M059J (cell line): ENCODE data around the gene RPS6KA5. TPM values are rescaled to one million over a fixed set of nuclear protein-coding genes. Genes with fewer than 3 reads are reported as not detected.
"Not testable (repeated sequence)": the region's sequence is repeated elsewhere in the genome, so short reads cannot be mapped to it uniquely, and the experiment has no call there.

Experiments used
- DNase-seq: peaks from one replicate; pipeline ENCODE4 v3.0.0-alpha.2; 2012; ENCODE audit warnings: low read depth
- total RNA-seq: library from RNA; depleted of rRNA; stranded (reverse); fragments of >200 nt; shearing (Covaris generic); gene quantifications from 2 replicates; pipeline ENCODE4 v1.2.3, GENCODE V29; 2014

Gene RPS6KA5
- total RNA-seq, 1 experiment from 2014 or later, result 9.6 TPM

GRCh38 chr14:90837355-90837754, 223.1 kb downstream of the RPS6KA5 start:
- DNase-seq, result no peak

- no peak for DNase-seq
Observed at GRCh38 chr14:90836692-90837063, 223.8 kb downstream of the RPS6KA5 start.

GRCh38 chr14:90831821-90832220, 228.6 kb downstream of the RPS6KA5 start:
- DNase-seq, result no peak

- no peak for DNase-seq
Observed at GRCh38 chr14:90830931-90831701, 229.3 kb downstream of the RPS6KA5 start.

GRCh38 chr14:90829677-90830076, 230.8 kb downstream of the RPS6KA5 start:
- no peak for DNase-seq

- DNase-seq, result no peak
Observed at GRCh38 chr14:90828642-90829487, 231.6 kb downstream of the RPS6KA5 start.

- DNase-seq, result peak; percentile 85
Observed at GRCh38 chr14:90827919-90828610, 232.4 kb downstream of the RPS6KA5 start.

GRCh38 chr14:90823542-90823941, 236.9 kb downstream of the RPS6KA5 start:
- DNase-seq, result not testable (repeated sequence)

- peak; percentile 77 for DNase-seq
Observed at GRCh38 chr14:90820958-90821357, 239.5 kb downstream of the RPS6KA5 start.

GRCh38 chr14:90819734-90820393, 240.6 kb downstream of the RPS6KA5 start:
- DNase-seq, result no peak

- no peak for DNase-seq
Observed at GRCh38 chr14:90818715-90819114, 241.7 kb downstream of the RPS6KA5 start.

- DNase-seq, result no peak
Observed at GRCh38 chr14:90816681-90817436, 243.6 kb downstream of the RPS6KA5 start.

GRCh38 chr14:90815822-90816662, 244.4 kb downstream of the RPS6KA5 start, which contains the start of gene TTC7B:
TTC7B (minus strand) TSS chr14:90816430; CDS start chr14:90816295, 135 bp downstream.
- DNase-seq, result peak; percentile 18

GRCh38 chr14:90815572-90815821, 244.9 kb downstream of the RPS6KA5 start:
- DNase-seq, result no peak

GRCh38 chr14:90814806-90815571, 245.5 kb downstream of the RPS6KA5 start:
- DNase-seq, result no peak

GRCh38 chr14:90813442-90813841, 247.0 kb downstream of the RPS6KA5 start:
- DNase-seq, result no peak

GRCh38 chr14:90812109-90812508, 248.3 kb downstream of the RPS6KA5 start:
- DNase-seq, result no peak

- DNase-seq, result no peak
Observed at GRCh38 chr14:90811641-90812040, 248.8 kb downstream of the RPS6KA5 start.

- DNase-seq, result no peak
Observed at GRCh38 chr14:90810806-90811205, 249.6 kb downstream of the RPS6KA5 start.
